GM11168 (cell line): Measurements from ENCODE around the gene COPB2.

ENCODE experiments used
- in situ Hi-C: fragments of 300-500 bp; cut with MboI; formaldehyde crosslinking; loops from one replicate; pipeline ENCODE4 v1.12.0; 2022; ENCODE audit warnings: low sequenced_read_pairs; ENCODE audit not compliant: unreplicated experiment

Gene COPB2

GRCh38 chr3:139334675-139335074 is 54.8 kb downstream of the COPB2 start:
- in situ Hi-C loops = loop anchor here (25.0 kb wide), 1 partner anchor 647 kb away; no protein-coding TSS in a partner anchor

- in situ Hi-C loops = loop anchor here (25.0 kb wide), 1 partner anchor 645 kb away; no protein-coding TSS in a partner anchor
These were observed 57.4 kb downstream of the COPB2 start for GRCh38 chr3:139332092-139332491.

- in situ Hi-C loops = loop anchor here (25.0 kb wide), 1 partner anchor 642 kb away; no protein-coding TSS in a partner anchor
These were observed 60.0 kb downstream of the COPB2 start for GRCh38 chr3:139329364-139329850.

GRCh38 chr3:139328356-139328755 is 61.1 kb downstream of the COPB2 start:
- in situ Hi-C loops = loop anchor here (25.0 kb wide), 1 partner anchor 641 kb away; no protein-coding TSS in a partner anchor

GRCh38 chr3:139327861-139328260 is 61.6 kb downstream of the COPB2 start:
- in situ Hi-C loops = loop anchor here (25.0 kb wide), 1 partner anchor 641 kb away; no protein-coding TSS in a partner anchor

DNA sequence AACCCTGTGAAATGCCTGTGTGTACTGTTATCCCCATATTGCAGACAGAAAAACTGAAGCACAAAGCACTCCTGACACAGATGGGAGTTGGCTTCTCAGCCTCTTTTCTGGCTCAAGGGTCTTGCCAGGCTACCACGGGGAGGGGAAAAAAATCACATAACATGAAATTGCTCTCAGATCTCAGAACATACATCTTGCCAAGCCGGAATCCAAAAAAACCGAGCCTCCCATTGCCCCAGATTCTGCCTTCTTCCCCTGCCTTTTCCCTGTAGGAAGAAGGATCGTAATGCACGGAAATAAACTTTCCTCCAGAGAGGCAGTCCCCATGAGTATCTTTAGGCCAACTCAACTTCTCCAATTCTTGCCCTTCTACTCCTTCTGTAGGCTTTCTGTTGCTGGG is 62.2 kb downstream of the COPB2 start:
- in situ Hi-C loops = loop anchor here (25.0 kb wide), 1 partner anchor 640 kb away; no protein-coding TSS in a partner anchor

DNA sequence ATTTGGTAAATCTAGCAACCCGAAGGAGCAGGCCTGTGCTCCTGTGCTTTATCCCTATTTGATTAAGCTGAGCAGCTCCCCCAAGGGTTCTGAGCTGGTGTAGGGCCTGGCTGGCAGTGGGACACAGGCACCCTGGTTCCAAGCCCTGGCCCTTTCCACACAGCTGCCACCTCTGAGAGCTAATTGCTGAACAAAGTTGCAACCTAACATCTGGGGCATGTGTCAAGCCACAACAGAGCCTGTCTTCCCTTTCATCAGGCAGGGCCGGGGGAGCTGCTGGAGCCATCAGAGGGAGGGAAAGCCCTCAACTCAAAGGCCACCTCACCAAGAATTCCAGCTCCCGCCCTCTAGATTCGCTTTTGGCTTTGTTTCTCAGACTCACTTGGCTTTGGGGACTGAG is 62.7 kb downstream of the COPB2 start:
- in situ Hi-C loops = loop anchor here (25.0 kb wide), 1 partner anchor 639 kb away; no protein-coding TSS in a partner anchor

DNA sequence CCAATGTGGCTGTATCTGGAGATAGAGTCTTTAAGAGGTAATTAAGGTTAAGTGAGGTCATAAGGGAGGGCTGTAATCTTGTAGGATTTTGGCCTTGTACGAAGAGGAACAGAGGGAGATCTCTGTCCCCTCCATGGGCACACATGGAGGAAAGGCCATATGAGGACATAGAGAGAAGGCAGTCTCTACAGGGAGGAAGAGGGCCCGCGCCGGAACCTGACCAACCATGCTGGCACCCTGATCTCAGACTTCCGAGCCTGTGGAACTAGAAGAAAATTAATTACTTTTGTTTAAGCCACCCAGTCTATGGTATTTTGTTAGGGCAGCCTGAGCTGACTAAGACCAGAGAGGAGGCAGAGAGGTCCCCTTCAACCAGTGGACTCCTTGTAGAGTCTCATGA is 63.3 kb downstream of the COPB2 start:
- in situ Hi-C loops = loop anchor here (25.0 kb wide), 1 partner anchor 639 kb away; no protein-coding TSS in a partner anchor

DNA sequence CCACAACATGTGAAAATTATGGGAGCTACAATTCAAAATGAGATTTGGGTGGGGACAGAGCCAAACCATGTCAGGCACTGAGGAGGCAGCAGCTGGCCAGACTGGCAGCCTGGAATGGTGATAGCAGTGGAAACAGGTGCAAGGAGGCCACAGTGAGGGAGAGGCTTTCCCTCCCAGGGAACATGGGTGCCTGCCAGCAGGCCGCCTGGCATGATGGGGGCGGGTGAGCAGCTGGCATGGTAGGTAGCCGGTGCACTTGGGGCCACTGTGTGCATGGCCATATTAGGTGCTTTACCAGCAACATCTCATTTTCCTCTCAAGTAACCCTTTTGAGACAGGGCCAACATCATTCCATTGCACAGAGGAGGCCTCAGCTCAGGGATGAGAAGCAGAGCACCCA is 63.9 kb downstream of the COPB2 start:
- in situ Hi-C loops = loop anchor here (25.0 kb wide), 1 partner anchor 638 kb away; no protein-coding TSS in a partner anchor

DNA sequence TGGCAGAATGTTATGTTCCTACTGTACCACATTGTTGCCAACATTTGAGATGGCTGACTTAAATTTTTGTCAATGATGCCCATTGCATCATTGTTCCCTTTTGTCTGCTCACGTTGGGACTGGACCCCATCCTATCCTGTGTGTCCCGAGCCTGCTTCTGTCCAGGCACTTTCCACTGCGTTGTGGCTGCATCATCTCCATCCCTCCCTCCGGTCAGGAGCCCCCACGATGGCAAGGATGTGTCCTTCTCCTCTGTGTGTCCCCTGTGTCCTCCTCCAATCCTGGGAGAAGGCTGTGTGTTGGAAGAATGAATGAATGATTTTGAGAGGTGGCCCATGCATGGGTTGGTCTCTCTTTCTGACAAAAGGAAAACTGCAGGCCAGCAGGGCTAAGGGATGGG is 65.0 kb downstream of the COPB2 start:
- in situ Hi-C loops = loop anchor here (25.0 kb wide), 1 partner anchor 212 kb away; no protein-coding TSS in a partner anchor

GRCh38 chr3:139323146-139323545 is 66.3 kb downstream of the COPB2 start:
- in situ Hi-C loops = loop anchor here (25.0 kb wide), 1 partner anchor 211 kb away; no protein-coding TSS in a partner anchor

- in situ Hi-C loops = loop anchor here (25.0 kb wide), 1 partner anchor 210 kb away; no protein-coding TSS in a partner anchor
These were observed 67.1 kb downstream of the COPB2 start for GRCh38 chr3:139322346-139322745.

GRCh38 chr3:139320551-139321309 is 68.7 kb downstream of the COPB2 start:
- in situ Hi-C loops = loop anchor here (25.0 kb wide), 1 partner anchor 208 kb away; no protein-coding TSS in a partner anchor

GRCh38 chr3:139319428-139320402 is 69.7 kb downstream of the COPB2 start:
- in situ Hi-C loops = loop anchor here (10.0 to 25.0 kb wide), 2 partner anchors 207 to 385 kb away; no protein-coding TSS in a partner anchor

- in situ Hi-C loops = loop anchor here (10.0 to 25.0 kb wide), 2 partner anchors 207 to 384 kb away; no protein-coding TSS in a partner anchor
These were observed 70.6 kb downstream of the COPB2 start for GRCh38 chr3:139318826-139319225.

GRCh38 chr3:139318431-139318816 is 71.0 kb downstream of the COPB2 start:
- in situ Hi-C loops = loop anchor here (10.0 to 25.0 kb wide), 2 partner anchors 206 to 384 kb away; no protein-coding TSS in a partner anchor

DNA sequence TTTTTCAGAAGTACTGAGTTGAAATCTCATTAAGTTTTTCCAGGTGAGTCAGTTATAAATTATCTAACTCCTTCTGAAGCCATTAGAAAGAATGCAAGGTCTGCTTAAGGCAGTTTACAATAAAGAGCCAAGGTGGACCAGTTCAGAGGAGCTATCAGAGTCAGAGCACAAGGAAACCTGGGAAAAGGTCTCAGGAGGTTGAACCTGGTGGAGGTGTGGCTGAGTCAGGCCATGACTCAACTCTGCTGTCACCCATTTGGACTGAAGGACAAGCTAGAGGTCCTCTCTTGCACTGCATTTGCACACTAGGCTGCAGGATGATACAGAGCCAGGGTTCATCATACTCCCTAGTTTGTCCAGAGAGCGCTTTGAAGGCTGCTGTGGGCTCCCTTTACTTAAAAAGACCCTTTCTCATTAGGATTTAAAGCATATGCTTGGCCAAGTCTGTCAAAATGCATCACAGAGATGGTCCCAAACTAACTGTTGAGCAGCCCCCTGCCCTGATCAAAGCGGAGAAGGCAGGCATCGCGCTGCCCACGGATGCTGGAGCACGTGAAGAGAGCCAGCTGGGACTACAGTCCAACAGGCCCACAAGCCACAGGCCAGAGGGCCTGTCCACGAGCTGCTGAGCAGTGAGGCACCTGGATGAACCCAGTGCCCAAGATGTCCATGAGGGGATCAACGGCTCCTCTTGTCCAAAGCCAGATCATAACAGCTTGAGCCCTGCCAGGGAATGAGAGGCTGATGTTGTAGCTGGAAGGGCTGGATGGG is 71.6 kb downstream of the COPB2 start:
- in situ Hi-C loops = loop anchor here (10.0 to 25.0 kb wide), 2 partner anchors 206 to 383 kb away; no protein-coding TSS in a partner anchor

- in situ Hi-C loops = loop anchor here (10.0 to 25.0 kb wide), 2 partner anchors 205 to 382 kb away; no protein-coding TSS in a partner anchor
These were observed 72.2 kb downstream of the COPB2 start for GRCh38 chr3:139317215-139317614.

GRCh38 chr3:139313921-139314320 is 75.5 kb downstream of the COPB2 start:
- in situ Hi-C loops = loop anchor here (10.0 to 25.0 kb wide), 2 partner anchors 202 to 379 kb away; no protein-coding TSS in a partner anchor
